T-helper 9 cell (primary cell): ENCODE measurements around the gene IPO5.
"Not testable (repeated sequence)": the region's sequence is repeated elsewhere in the genome, so short reads cannot be mapped to it uniquely, and the experiment has no call there.

ENCODE experiments used
- DNase-seq: peaks from one replicate; pipeline ENCODE4 v3.0.0-alpha.2; 2020

The IPO5 gene

DNA sequence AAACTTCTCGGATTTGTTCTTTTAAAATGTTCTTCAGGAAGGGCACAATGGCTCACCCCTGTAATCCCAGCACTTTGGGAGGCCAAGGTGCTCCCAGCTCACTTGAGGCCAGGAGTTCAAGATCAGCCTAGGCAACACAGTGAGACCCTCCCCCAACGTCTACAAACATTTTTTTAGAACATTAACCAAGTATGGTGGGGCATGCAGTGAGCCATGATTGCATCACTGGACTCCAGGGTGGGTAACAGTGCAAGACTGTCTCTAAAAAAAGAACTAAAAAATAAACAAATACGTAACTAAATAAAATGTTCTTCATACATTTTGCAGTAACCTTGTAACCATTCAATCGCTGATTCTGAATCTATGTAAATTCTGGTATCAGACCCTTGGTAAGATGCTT is 2.1 kb upstream of the IPO5 start:
- DNase-seq, result no peak

DNA sequence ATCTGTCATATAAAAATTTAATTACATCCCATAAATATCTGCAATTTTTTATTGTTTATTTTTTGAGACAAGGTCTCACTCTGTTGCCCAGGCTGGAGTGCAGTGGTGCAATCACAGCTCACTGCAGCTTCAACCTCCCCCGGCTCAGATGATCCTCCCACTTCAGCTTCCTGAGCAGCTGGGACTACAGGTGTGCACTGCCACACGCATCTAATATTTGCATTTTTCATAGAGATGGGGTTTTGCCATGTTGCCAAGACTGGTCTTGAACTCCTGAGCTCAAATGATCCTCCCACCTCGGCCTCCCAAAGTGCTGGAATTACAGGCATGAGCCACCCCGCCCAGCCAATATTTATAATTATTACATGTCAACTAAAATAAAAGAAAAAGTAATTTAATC is 644 bp upstream of the IPO5 start:
- DNase-seq, result not testable (repeated sequence)

DNA sequence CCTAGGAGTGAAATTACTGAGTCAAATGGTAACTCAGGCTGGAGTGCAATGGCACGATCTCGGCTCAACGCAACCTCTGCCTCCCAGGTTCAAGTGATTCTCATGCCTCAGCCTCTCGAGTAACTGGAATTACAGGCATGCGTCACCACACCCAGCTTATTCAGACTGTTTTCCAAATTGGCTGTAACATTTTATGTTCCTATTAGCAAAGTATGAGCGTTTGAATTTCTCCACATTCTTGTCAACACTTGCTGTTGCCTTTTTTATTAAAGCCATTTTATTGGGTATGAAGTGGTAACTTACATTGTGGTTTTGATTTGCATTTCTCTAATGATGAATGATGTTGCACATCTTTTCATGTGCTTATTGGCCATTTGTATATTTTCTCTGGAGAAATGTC is 7.9 kb downstream of the IPO5 start:
- no peak for DNase-seq

DNA sequence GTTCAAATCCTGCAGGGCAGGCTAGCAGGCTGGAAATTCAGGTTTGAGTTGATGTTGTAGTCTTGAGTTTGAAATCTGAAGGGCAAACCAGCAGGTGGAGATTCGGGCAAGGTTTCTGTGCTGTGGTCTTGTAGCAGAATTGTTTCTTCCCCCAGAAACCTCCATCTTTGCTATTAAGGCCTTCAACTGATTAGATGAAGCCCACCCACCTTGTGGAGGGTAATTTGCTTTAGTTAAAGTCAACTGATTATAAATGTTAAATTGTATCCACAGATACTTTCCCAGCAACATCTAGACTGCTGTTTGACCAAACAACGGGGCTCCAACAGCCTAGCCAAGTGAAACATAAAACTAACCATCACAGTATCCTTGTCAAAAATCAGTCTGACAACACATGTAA is 9.4 kb downstream of the IPO5 start:
- DNase-seq, result no peak

DNA sequence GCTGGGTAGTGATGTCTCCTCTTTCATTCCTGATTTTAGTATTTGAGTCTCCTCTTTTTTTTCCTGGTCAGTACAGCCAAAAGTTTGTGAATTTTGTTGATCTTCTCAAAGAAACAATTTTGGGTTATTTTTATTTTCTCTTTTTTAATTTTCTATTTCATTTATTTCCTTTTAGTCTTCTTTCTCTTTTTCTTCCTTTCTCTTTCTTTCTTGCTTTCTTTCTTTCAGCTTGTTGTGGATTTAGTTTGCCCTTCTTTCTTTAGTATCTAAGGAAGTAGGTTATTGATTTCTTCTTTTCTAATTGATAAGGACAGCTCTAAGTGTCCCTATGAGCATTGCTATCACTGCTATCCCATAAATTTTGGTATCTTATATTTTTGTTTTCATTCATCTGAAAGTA is 13.8 kb downstream of the IPO5 start:
- no peak for DNase-seq

DNA sequence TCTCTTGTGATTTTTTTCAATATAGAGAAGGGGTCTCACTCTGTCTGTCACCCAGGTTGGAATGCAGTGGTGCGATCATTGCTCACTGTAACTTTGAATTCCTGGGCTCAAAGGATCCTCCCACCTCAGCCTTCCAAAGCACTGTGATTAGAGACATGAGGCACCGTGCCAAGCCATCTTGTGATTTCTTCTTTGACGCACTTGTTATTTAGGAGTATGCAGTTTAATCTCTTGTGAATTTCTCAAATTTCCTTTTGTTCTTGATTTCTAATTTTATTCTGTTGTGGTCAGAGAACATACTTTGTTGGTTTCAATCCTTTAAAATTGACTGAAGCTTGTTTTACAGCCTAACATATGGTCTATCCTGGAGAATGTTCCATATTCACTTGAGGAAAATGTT is 14.5 kb downstream of the IPO5 start:
- DNase-seq, result no peak

DNA sequence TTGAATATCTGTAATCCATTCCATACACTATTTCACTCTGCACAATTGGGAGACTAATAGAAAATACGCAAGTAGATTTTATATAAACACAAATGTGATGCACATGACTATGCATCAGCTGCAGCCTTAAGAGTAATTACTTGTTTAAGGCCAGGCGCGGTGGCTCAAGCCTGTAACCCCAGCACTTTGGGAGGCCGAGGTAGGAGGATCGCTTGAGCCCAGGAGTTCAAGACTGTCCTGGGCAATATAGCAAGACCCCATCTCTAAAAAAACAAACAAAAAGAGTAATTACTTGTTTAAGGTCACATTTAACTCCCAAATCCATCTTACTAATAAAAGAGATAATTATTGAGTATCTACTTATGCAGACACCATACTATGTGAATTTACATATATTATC is 18.0 kb downstream of the IPO5 start:
- DNase-seq, result no peak

DNA sequence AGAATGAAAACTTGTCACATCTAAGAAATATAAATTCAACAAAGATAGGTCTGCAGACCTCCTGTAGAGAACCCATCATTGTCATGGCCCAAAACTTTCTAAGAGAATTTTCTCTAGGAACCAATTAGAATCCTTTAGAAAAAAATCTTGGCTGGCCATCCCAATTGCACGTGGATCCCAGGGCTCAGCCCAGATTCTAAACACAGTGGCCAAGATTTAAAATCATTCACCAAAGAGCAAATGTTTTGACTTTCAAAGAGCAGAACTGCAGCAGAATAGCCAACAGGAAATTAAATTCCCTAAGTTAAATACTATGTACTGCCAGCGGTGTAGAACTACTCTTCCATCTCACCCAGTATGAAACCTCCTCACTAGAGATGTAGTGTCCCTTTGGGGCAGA is 21.3 kb downstream of the IPO5 start:
- DNase-seq, result no peak

DNA sequence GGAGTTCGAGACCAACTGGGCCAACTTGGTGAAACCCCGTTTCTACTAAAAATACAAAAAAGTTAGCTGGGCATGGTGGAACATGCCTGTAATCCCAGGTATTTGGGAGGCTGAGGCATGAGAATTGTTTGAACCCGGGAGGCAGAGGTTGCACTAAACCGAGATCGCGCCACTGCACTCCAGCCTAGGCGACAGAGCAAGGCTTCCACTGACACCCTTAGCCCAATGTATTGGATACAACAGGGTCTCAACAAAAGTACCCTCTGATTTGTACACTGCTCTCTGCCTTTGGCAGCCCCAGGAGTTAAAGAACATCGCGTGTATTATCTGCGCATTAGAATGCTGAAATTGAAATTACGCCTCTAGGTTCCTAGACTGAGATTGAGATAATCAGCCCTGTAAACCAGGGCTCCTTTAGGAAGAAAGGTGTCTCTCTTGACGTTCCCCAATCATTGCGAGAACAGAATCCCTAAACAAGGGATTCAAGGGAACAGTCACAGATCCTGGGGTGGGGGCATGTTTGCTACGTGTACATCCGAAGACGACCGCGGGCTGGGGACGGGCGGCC is 21.9 kb downstream of the IPO5 start:
- DNase-seq, result no peak

DNA sequence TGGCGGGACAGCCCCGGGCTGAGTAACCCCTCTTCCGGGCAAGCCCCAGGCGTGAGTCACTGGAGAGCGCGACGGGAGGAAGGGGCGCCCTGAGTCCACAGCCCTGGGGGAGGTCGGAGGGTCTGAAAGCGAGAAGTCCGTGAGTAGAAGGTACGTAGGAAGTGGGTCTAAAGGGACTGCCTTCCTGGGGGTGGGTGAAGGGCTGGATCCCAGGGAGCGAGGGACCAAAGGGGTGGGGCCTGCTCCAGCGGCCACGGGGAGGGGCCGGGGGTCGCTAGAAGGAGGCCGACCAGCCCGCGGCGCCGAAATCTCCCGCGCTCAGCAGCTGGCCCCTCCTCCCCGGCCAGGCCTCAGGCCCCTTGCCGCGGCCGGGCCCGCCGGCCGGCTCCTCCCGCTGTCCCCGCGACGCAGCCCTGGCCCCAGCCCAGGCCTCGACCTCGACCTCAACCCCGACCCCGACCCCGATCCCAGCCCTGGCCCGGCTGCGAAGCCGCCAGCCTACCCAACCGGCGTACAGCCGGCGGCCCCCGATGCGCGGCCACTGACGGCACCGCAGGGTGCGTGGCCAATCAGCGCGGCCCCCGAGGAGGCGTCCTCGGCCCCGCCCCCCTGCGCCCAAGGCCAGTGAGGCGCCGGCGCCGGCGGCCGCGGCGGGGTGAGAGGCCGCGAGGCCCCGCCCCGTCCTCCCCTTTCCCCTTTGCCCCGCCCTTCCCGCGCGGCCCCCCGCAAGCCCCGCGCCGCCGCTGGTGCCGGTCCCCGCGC is 22.6 kb downstream of the IPO5 start:
- peak; percentile 86 for DNase-seq

DNA sequence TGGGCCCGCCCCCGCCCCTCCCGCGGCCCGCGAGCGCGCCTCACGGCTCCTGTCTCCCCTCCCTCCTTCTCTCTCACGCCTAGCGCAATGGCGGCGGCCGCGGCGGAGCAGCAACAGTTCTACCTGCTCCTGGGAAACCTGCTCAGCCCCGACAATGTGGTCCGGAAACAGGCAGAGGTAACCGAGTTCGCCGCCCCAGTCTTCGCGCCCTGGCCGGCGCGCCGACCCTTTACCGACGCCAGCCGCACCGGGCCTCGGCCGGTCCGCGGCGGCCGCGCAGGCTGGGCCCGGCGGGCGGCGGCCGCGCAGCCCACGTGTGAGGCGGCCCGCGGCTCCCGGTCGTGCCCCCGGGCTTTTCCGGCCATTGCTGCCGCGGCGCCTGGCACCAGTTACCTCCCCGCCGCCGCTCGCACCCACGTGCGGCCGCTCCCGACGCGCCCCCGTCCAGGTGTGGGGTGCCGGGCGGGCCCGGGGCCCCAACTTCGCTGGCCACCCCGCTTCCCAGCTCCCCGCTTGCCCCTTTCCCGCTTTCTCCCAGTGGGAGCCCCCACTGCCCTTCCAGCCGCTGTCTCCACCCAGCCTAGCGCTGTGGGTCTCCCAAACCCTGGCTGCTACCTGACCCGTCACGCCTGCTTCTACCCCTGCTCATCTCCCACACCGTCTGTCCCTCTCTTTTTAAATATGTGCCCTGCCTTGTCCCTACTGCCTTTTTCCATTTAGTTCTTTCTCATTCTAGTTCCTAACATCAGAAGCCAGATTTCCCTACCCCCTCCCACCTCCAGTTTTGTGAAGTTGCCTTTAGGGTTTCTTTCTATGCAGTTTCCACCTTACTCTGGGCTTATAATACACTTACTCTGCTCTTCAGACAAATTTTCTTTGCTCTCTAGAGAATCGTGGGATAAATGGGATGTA is 23.4 kb downstream of the IPO5 start:
- DNase-seq, result no peak

DNA sequence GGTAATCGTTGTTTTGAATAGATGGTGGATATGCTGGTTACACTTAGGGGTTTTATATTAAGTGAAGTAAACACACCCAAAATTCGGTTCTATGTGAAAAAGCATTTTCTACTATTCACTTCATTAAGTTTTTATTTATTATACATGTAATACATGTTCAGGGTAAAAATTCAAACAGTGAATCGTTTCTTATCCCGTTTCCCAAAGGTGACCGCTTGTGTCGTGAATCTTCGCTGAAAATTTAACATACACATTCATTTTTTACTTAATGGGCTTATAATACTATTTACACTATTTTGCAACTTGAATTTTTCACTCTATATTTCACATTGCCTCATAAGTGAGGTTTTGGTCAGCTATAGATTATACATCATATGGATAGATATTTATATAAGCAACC is 24.5 kb downstream of the IPO5 start:
- no peak for DNase-seq

DNA sequence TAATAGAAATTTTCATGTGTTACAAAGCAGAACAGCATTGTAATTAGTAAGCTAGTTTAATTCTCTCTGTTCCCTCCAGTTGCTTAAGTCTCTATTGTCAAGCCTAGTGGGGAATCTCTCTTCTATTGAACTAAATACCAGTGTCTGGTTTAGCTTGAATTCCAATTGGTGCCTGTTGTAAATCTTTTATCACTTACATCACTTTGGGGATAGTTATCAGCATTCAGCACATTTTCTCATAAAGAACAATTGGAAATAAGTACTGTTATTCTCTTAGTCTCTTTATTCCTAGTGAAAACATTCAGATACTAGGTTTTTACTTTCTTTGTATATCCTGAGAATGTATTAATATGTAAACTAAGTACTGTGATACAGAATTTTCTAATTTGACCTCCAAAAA is 25.2 kb downstream of the IPO5 start:
- DNase-seq, result no peak

DNA sequence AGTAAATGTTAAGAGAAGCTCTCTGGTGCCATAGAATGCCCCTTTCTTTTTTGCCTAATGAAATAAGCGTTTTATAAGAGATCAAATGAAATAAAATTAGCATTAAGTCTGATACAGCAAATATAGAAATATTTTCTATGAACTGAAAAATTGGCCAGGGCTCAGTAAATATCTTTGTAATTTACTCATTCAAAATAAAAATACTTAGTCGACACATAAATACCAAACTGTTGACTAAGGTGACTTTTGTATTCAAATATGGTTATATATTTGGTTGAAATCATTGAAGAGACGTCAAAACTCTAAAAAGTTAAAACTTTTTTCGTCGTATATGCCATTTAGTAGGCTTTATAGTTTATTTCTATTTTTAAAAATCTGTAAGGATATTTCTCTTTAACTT is 25.6 kb downstream of the IPO5 start:
- DNase-seq, result no peak

DNA sequence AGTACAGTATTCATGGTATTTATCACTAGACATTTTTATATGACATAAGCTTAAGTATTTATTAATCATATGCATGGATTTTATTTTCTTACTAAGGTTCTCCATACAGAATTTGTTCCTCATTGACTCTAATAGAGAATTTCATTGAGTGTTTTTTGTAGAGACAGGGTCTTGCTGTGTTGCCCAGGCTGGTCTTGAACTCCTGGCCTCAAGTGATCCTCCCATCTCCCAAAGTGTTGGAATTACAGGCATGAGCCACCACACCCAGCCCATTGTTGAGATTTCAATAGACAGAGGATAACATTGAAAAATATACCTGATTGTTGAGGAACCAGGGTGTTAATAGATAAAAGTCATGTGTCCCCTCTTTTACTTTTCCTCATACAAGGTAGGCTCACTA is 26.1 kb downstream of the IPO5 start:
- DNase-seq, result no peak

DNA sequence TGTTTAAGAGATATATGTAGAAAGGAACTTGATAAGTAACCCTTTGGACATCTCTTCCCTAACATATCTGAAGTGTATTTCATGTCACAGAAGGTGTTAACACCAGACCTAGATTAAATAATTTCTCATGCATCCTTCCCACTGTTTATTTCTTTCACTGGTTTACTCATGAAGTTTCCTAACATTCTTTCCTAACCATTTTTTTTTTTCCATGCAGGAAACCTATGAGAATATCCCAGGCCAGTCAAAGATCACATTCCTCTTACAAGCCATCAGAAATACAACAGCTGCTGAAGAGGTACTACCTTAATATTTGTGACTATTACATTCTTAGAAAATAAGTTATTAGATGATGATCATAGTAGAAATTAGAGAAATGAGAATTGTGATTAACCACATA is 28.8 kb downstream of the IPO5 start:
- no peak for DNase-seq

DNA sequence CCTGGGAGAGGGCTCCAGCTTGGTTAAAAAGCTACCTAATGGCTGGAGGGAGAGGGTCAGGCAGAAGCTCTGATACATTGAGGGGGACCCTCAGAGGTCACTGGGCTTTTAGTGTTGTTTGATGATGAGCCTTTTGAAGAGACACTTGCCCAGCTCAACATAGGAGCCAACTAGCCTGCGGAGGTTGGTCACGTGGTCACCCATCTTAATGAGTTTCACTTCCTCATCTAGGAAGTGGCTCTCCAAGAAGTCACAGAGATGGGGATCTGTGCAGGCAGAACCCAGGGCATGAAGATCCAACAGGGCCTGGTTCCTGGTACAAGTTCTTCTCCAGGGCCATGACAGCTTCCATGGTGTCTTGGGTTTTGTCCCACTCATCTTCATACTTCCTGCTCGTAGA is 33.4 kb downstream of the IPO5 start:
- no peak for DNase-seq

DNA sequence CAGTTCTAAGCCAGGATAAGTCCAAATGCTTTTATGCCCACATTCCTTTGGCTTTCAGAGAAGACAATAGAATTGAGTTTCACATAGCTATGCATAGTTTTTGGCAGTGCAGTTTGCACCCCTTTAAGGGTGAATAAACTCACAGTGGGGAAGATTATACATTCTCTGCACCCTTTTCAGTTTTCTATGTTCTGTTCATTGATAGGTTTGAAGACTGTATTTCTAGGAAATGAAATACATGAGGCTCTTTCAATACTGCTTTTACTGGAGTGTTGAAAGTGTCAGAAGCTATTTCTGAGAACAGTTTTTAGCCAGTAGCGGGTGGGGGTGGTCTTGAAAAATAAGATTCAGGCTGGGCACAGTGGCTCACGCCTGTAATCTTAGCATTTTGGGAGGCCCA is 46.2 kb downstream of the IPO5 start:
- DNase-seq, result no peak

DNA sequence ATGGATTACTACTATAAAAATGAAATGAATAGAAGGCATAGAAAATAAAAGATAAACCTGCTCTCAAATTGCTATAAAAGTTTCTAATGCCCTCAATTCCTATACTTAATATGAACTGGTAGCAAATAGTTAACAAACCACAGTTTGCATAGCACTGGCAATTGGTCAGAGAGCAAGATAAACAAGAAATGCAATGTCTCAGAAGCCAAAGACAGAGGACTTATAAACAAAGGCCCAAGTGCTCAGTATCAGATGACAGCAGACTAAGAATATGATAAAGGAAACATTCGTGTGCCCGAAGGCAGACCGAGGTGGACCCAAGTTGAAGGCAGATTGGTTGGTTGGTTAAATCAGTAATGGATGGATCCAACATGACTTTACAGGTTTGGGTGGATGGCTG is 50.6 kb downstream of the IPO5 start:
- no peak for DNase-seq

DNA sequence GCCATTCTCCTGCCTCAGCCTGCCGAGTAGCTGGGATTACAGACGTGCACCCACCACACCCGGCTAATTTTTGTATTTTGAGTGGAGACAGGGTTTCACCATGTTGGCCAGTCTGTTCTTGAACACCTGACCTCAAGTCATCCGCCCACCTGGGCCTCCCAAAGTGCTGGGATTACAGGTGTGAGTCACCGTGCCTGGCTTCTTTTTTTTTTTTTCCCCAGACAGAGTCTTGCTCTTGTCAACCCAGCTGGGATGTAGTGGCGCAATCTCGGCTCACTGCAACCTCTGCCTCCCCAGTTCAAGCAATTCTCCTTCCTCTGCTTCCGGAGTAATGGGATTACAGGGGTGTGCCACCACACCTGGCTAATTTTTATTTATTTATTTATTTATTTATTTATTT is 51.5 kb downstream of the IPO5 start:
- not testable (repeated sequence) for DNase-seq

DNA sequence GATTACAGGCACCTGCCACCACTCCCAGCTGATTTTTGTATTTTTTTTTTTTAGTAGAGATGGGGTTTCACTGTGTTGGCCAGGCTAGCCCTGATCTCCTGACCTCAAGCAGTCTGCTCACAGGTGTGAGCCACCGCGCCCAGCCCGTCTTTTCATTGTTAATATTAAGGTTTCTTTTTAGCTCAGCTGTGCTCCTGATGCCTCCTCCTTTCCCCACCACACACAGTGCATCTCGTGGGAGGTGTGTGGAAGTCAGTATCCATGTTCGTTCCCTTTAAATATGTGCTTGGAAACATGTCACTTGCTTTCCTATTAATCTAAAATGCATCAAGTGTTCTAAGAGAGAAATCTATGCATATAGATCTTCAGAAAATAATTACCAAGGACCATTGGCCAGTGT is 53.5 kb downstream of the IPO5 start:
- DNase-seq, result no peak

DNA sequence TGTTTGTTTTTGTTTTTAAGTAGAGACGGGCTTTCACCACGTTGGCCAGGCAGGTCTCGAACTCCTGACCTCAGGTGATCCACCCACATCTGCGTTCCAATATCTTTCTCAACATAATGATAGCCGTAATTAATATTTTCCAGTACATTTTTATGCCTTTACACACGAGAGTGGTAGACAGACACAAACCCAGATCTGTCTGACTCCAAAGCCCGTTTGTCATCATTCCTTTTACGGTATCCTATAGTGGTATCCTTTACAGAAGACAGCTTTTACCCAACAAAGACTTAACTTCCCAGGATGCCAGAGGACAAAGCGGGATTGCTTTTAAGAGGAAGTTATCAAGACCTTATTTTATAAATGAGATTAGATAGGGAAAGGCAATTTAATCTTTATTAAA is 59.8 kb downstream of the IPO5 start:
- no peak for DNase-seq

DNA sequence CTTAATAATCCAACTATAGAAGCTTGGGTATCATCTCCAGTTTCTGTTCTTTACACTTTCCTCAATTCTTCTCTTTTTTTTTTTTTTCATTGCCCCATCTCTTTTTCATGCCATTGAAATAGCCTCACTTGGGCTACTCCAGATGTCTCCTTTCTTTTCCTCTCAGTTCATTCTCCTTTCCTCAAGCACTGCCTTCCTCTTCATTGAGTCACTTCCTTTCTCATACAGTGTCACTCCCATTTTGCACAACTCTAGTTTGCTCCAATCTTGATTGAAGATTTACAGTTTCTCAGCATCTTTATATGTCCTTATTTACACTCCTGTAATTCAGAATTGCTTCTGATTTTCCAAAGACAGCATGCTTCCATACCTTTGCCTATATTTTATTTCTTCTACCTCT is 61.3 kb downstream of the IPO5 start:
- DNase-seq, result no peak

DNA sequence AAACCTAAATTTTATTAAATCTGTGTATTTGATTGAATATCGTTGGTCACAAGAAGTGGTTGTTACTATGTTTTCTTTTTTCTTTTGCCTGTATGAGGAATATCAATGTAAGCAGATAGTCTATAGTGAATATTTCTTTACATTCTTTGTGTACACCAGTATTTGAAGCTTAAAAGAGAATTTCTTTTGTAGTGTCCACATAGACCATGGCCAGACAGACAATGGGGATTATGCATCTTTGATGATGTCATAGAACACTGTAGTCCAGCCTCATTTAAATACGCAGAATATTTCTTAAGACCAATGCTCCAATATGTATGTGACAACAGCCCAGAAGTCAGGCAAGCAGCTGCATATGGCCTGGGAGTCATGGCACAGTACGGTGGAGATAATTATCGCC is 64.8 kb downstream of the IPO5 start:
- DNase-seq, result no peak
